GM12892 (cell line): ENCODE measurements around the gene ACOT7.

Experiments
- POLR2A ChIP-seq: IDR thresholded peaks from 2 replicates; pipeline ENCODE4 v1.6.1; 2011; ENCODE audit warnings: low read depth, low read length, control low read depth
- TAF1 ChIP-seq: IDR thresholded peaks from 2 replicates; pipeline ENCODE4 v1.6.1; 2011; ENCODE audit warnings: low read depth, mild to moderate bottlenecking, control low read depth, low read length, borderline replicate concordance

- no peak for TF ChIP-seq POLR2A
- TF ChIP-seq TAF1 = no peak
Measured at GRCh38 chr1:6276811-6277555, 116.6 kb downstream of the ACOT7 start.
